CD14-positive monocyte (primary cell): ENCODE measurements around the gene TOLLIP. TPM values are rescaled to one million over a fixed set of nuclear protein-coding genes. Genes with fewer than 3 reads are reported as not detected.

Source experiments
- DNase-seq, 3 donors: peaks; one replicate each; pipeline ENCODE4 v3.0.0-alpha.2; 2011 to 2022
- H2AFZ ChIP-seq: 2 replicates; pipeline ENCODE4 v1.6.0; 2012; ENCODE audit warnings: mild to moderate bottlenecking, low read depth, low read length, inconsistent platforms; ENCODE audit not compliant: insufficient read depth, poor library complexity, severe bottlenecking
- H3K27ac ChIP-seq, 2 donors: 1 replicate in 1 of 2; 2 replicates in 1 of 2; pipeline ENCODE4 v1.5.1; 2012 to 2013; ENCODE audit warnings: low read length in 2 of 2, control low read depth in 1 of 2, inconsistent platforms in 1 of 2, low read depth in 1 of 2, mild to moderate bottlenecking in 1 of 2
- H3K27me3 ChIP-seq, 2 donors: one replicate each; pipeline versions ENCODE4 v1.6.0 to v1.6.1; 2011 to 2013; ENCODE audit warnings: low read length in 2 of 2; ENCODE audit not compliant: control insufficient read depth in 2 of 2, insufficient read depth in 2 of 2
- H3K36me3 ChIP-seq, 2 donors: replicated peaks in 1 of 2; 1 replicate in 1 of 2; 2 replicates in 1 of 2; pipeline versions ENCODE4 v1.5.1 to v1.6.1; 2012 to 2013; ENCODE audit warnings: low read length in 2 of 2, control low read depth in 1 of 2, inconsistent platforms in 1 of 2, mild to moderate bottlenecking in 1 of 2; ENCODE audit not compliant: insufficient read depth in 2 of 2, control insufficient read depth in 1 of 2
- H3K4me1 ChIP-seq, 2 donors: 1 replicate in 1 of 2; 2 replicates in 1 of 2; pipeline versions ENCODE4 v1.5.1 to v1.6.1; 2012 to 2013; ENCODE audit warnings: low read length in 2 of 2, control low read depth in 1 of 2, inconsistent platforms in 1 of 2, mild to moderate bottlenecking in 1 of 2, moderate library complexity in 1 of 2; ENCODE audit not compliant: insufficient read depth in 2 of 2, control insufficient read depth in 1 of 2
- H3K4me2 ChIP-seq: replicated peaks from 2 replicates; pipeline ENCODE3; 2012; ENCODE audit warnings: low read length, moderate library complexity, mild to moderate bottlenecking; ENCODE audit not compliant: poor library complexity, severe bottlenecking; ENCODE audit errors: extremely low read depth
- H3K4me3 ChIP-seq, 3 experiments: fragments of 200-600 bp in 1 of 3; sonication (generic) in 1 of 3; replicated peaks in 1 of 3; 1 replicate in 2 of 3; 2 replicates in 1 of 3; pipeline ENCODE4 v1.5.1; 2011 to 2013; ENCODE audit warnings: low read length in 3 of 3, mild to moderate bottlenecking in 3 of 3, control low read depth in 2 of 3, low read depth in 2 of 3, inconsistent platforms in 1 of 3, moderate library complexity in 1 of 3
- H3K79me2 ChIP-seq: 2 replicates; pipeline ENCODE4 v1.6.0; 2012; ENCODE audit warnings: mild to moderate bottlenecking, control low read depth, inconsistent platforms, low read length, moderate library complexity; ENCODE audit not compliant: insufficient read depth
- H3K9ac ChIP-seq: 2 replicates; pipeline ENCODE4 v1.6.0; 2017; ENCODE audit warnings: low read length, mild to moderate bottlenecking; ENCODE audit not compliant: insufficient read depth, poor library complexity, severe bottlenecking
- H3K9me3 ChIP-seq, 2 donors: replicated peaks in 1 of 2; 1 replicate in 1 of 2; 2 replicates in 1 of 2; pipeline versions ENCODE4 v1.5.1 to v1.6.1; 2012 to 2013; ENCODE audit warnings: low read length in 2 of 2, control low read depth in 1 of 2; ENCODE audit not compliant: control insufficient read depth in 1 of 2, insufficient read depth in 1 of 2
- H4K20me1 ChIP-seq: 2 replicates; pipeline ENCODE4 v1.6.0; 2012; ENCODE audit warnings: mild to moderate bottlenecking, low read length, control low read depth, moderate library complexity; ENCODE audit not compliant: insufficient read depth
- H3K27ac Mint-ChIP-seq, 7 donors: one replicate each; pipeline ENCODE4 v1.8.0; 2020; ENCODE audit warnings: mild to moderate bottlenecking in 7 of 7, mixed read lengths in 7 of 7, moderate library complexity in 6 of 7, inconsistent platforms in 2 of 7
- H3K27me3 Mint-ChIP-seq, 3 donors: one replicate each; pipeline ENCODE4 v1.8.0; 2021 to 2022; ENCODE audit warnings: low read depth in 3 of 3, mild to moderate bottlenecking in 3 of 3, mixed read lengths in 3 of 3, moderate library complexity in 3 of 3, inconsistent platforms in 1 of 3
- H3K36me3 Mint-ChIP-seq, 2 donors: one replicate each; pipeline ENCODE4 v1.8.0; 2020; ENCODE audit warnings: mixed read lengths in 2 of 2, inconsistent platforms in 1 of 2, mild to moderate bottlenecking in 1 of 2
- H3K4me1 Mint-ChIP-seq: one replicate; pipeline ENCODE4 v1.8.0; 2020; ENCODE audit warnings: mild to moderate bottlenecking, mixed read lengths
- H3K4me3 Mint-ChIP-seq, 2 donors: one replicate each; pipeline ENCODE4 v1.8.0; 2020; ENCODE audit warnings: mild to moderate bottlenecking in 2 of 2, mixed read lengths in 2 of 2, moderate library complexity in 1 of 2
- H3K9me3 Mint-ChIP-seq, 7 donors: one replicate each; pipeline ENCODE4 v1.8.0; 2020 to 2022; ENCODE audit warnings: mixed read lengths in 7 of 7, mild to moderate bottlenecking in 6 of 7, moderate library complexity in 6 of 7, inconsistent platforms in 2 of 7
- CTCF ChIP-seq: fragments of 200-600 bp; IDR thresholded peaks from one replicate; pipeline ENCODE4 v1.8.0; 2022; ENCODE audit warnings: antibody characterized with exemption, mild to moderate bottlenecking
- WGBS: methylation state at CpG from one replicate; pipeline ENCODE4 v1.1.5; 2013; ENCODE audit warnings: missing lambda C conversion rate; ENCODE audit not compliant: insufficient coverage; 5-methylcytosine and 5-hydroxymethylcytosine counted together
- intact Hi-C, 2 donors: fragments of 100-400 bp; cut with micrococcal nuclease; formaldehyde crosslinking; loops; one replicate each; pipeline versions ENCODE4 v1.15.0 to v1.15.1; 2023
- polyA plus RNA-seq, 3 donors: library from polyadenylated mRNA; depleted of rRNA in 1 of 3; unstranded in 2 of 3; stranded (reverse) in 1 of 3; fragments of 300-500 nt in 2 of 3; fragments of >200 nt in 1 of 3; fragmentation: Illumina TruSeq in 2 of 3; gene quantifications; 1 replicate in 2 of 3; 2 replicates in 1 of 3; pipeline ENCODE4 v1.2.3, GENCODE V29; 2012 to 2021

TOLLIP gene
- polyA plus RNA-seq, 3 donors = 67.9 to 72.1 (median 71.7) TPM

- Mint-ChIP-seq H3K27ac (peak overlapping the region in 2 of 7 donors; percentile 10 to 25), H3K9me3 (no peaks in the 10 kb centered on the region), H3K4me3 (no peak overlapping the region), H3K27me3 (no peaks in the 10 kb centered on the region), H3K4me1 (peaks cover 82% of the 10 kb centered on the region), H3K36me3 (peaks cover 42 to 67% of the 10 kb centered on the region in 2 donors)
- no peaks in the 10 kb centered on the region for H3K9me3 ChIP-seq
- H4K20me1 ChIP-seq = peaks cover 100% of the 10 kb centered on the region
- peaks cover 100% of the 10 kb centered on the region for H3K79me2 ChIP-seq
- H3K4me3 ChIP-seq = no peak overlapping the region
- no peak overlapping the region for H3K4me2 ChIP-seq
- no peak overlapping the region for H2AFZ ChIP-seq
- H3K4me1 ChIP-seq = peaks cover 39 to 71% of the 10 kb centered on the region in 2 donors
- no peak overlapping the region for H3K9ac ChIP-seq
- no peak for DNase-seq
- TF ChIP-seq CTCF = no peak
- intact Hi-C loops = loop anchor here in 1 of 2 donors (5.0 kb wide), 1 partner anchor 35 kb away; no protein-coding TSS in a partner anchor
- peak overlapping the region in 1 of 2 donors; percentile 42 for H3K27ac ChIP-seq
- H3K27me3 ChIP-seq = no peaks in the 10 kb centered on the region
- peaks cover 22 to 43% of the 10 kb centered on the region in 2 donors for H3K36me3 ChIP-seq
- 83% methylated on average over 14 of the region's 17 CpGs for WGBS
Observed at GRCh38 chr11:1302461-1303125, 6.8 kb downstream of the TOLLIP start.

DNA sequence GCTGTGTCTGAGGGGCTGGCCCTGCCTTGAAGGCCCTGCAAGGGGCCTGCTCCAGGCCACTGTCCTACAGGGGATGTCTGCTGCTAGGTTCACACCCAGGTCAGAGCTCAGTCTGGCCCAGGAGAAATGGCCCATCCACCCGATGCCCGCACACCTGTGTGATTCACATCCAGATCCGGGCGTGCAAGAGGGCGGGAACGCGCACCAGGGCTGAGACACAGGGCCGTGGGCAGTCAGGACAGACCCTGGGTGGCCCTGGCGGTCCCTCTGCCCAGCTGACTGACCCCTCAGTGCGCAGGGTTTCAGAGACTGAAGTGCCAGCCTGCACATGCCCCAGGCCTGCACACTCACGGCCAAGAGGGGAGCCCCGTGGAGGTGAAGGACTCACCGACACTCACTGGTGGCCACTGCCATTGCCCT, 7.4 kb downstream of the TOLLIP start:
- H3K4me1 ChIP-seq = peaks cover 33 to 66% of the 10 kb centered on the region in 2 donors
- H3K27me3 Mint-ChIP-seq = no peaks in the 10 kb centered on the region
- no peak for DNase-seq
- peaks cover 76% of the 10 kb centered on the region for H3K4me1 Mint-ChIP-seq
- no peaks in the 10 kb centered on the region for H3K9me3 ChIP-seq
- H3K79me2 ChIP-seq = peaks cover 100% of the 10 kb centered on the region
- H3K9ac ChIP-seq = no peak overlapping the region
- H3K4me2 ChIP-seq = no peak overlapping the region
- intact Hi-C loops = loop anchor here in 1 of 2 donors (5.0 kb wide), 1 partner anchor 35 kb away; no protein-coding TSS in a partner anchor
- H2AFZ ChIP-seq = no peak overlapping the region
- H3K36me3 ChIP-seq = peaks cover 27 to 48% of the 10 kb centered on the region in 2 donors
- H4K20me1 ChIP-seq = peaks cover 100% of the 10 kb centered on the region
- TF ChIP-seq CTCF = no peak
- WGBS = 91% methylated on average over 13 of the region's 13 CpGs
- peaks cover 41 to 73% of the 10 kb centered on the region in 2 donors for H3K36me3 Mint-ChIP-seq
- H3K27ac Mint-ChIP-seq = peak overlapping the region in 2 of 7 donors; percentile 37 to 57
- peak overlapping the region in 1 of 2 donors; percentile 22 for H3K27ac ChIP-seq
- no peaks in the 10 kb centered on the region for H3K27me3 ChIP-seq
- no peak overlapping the region for H3K4me3 Mint-ChIP-seq
- H3K9me3 Mint-ChIP-seq = no peaks in the 10 kb centered on the region
- H3K4me3 ChIP-seq = no peak overlapping the region
